SK-N-SH treated with all-trans-retinoic acid at 6 μM for 48 hours (cell line): Measurements from ENCODE around the gene CAV3.

ENCODE experiments used
- ATAC-seq: fragments of 200-7000 bp; cut with Tn5 transposase; 3 replicates; pipeline ENCODE4 v1.9.1; 2020; ENCODE audit warnings: mild to moderate bottlenecking, moderate library complexity
- ARNTL ChIP-seq: fragments of 450-650 bp; formaldehyde crosslinking; IDR thresholded peaks from 2 replicates; pipeline ENCODE4 v1.5.0; 2020; ENCODE audit warnings: low read depth, mild to moderate bottlenecking, moderate library complexity, borderline replicate concordance
- BACH2 ChIP-seq: fragments of 250-450 bp; sonication (Bioruptor Pico); IDR thresholded peaks from 2 replicates; pipeline ENCODE4 v1.9.0; 2021; ENCODE audit warnings: mild to moderate bottlenecking, borderline replicate concordance
- CSDC2 ChIP-seq: fragments of 250-450 bp; sonication (Bioruptor Pico); IDR thresholded peaks from 2 replicates; pipeline ENCODE4 v1.5.0; 2020; ENCODE audit warnings: mild to moderate bottlenecking, moderate library complexity
- ESRRG ChIP-seq: fragments of 250-450 bp; sonication (Bioruptor Pico); IDR thresholded peaks from 2 replicates; pipeline ENCODE4 v1.6.1; 2021; ENCODE audit warnings: mild to moderate bottlenecking
- GLIS3 ChIP-seq: fragments of 250-450 bp; sonication (Bioruptor Pico); IDR thresholded peaks from 2 replicates; pipeline ENCODE4 v1.5.0; 2020; ENCODE audit warnings: mild to moderate bottlenecking, moderate library complexity
- ISL1 ChIP-seq: fragments of 250-450 bp; sonication (Bioruptor Pico); IDR thresholded peaks from 2 replicates; pipeline ENCODE4 v2.1.2; 2022; ENCODE audit warnings: mild to moderate bottlenecking, moderate library complexity
- OSR1 ChIP-seq: fragments of 250-450 bp; sonication (Bioruptor Pico); IDR thresholded peaks from 2 replicates; pipeline ENCODE4 v1.8.0; 2022; ENCODE audit warnings: moderate library complexity, mild to moderate bottlenecking, inconsistent platforms
- PPARA ChIP-seq: fragments of 250-450 bp; sonication (Bioruptor Pico); IDR thresholded peaks from 2 replicates; pipeline ENCODE4 v1.5.0; 2020; ENCODE audit warnings: mild to moderate bottlenecking, borderline replicate concordance
- RARB ChIP-seq: fragments of 250-450 bp; sonication (Bioruptor Pico); IDR thresholded peaks from 2 replicates; pipeline ENCODE4 v1.8.0; 2021; ENCODE audit warnings: mild to moderate bottlenecking, moderate library complexity
- TCF4 ChIP-seq: fragments of 250-450 bp; sonication (Bioruptor Pico); IDR thresholded peaks from 2 replicates; pipeline ENCODE4 v1.8.0; 2021; ENCODE audit warnings: mild to moderate bottlenecking, moderate library complexity, borderline replicate concordance
- TOX ChIP-seq: fragments of 250-450 bp; sonication (Bioruptor Pico); IDR thresholded peaks from 2 replicates; pipeline ENCODE4 v1.8.0; 2021; ENCODE audit warnings: mild to moderate bottlenecking, moderate library complexity, borderline replicate concordance
- ZC3H10 ChIP-seq: fragments of 250-450 bp; sonication (Bioruptor Pico); IDR thresholded peaks from 2 replicates; pipeline ENCODE4 v1.5.1; 2021; ENCODE audit warnings: mild to moderate bottlenecking, moderate library complexity
- ZFP30 ChIP-seq: fragments of 450-650 bp; formaldehyde crosslinking; IDR thresholded peaks from 2 replicates; pipeline ENCODE4 v1.5.0; 2022; ENCODE audit warnings: mild to moderate bottlenecking, moderate library complexity
- ZNF565 ChIP-seq: fragments of 450-650 bp; formaldehyde crosslinking; conservative IDR thresholded peaks from 2 replicates; pipeline ENCODE4 v1.5.0; 2020; ENCODE audit warnings: low read depth, mild to moderate bottlenecking, moderate library complexity
- ZNF70 ChIP-seq: fragments of 450-650 bp; formaldehyde crosslinking; IDR thresholded peaks from 2 replicates; pipeline ENCODE4 v1.5.0; 2020; ENCODE audit warnings: mild to moderate bottlenecking, moderate library complexity
- ZNF8 ChIP-seq: fragments of 450-650 bp; formaldehyde crosslinking; IDR thresholded peaks from 2 replicates; pipeline ENCODE4 v1.5.0; 2020; ENCODE audit warnings: mild to moderate bottlenecking, moderate library complexity
- TF ChIP-seq, protein P1 (sequence below): fragments of 250-450 bp; sonication (Bioruptor Pico); IDR thresholded peaks from 2 replicates; pipeline ENCODE4 v1.5.1; 2021; ENCODE audit warnings: mild to moderate bottlenecking, moderate library complexity
- TF ChIP-seq, protein P2 (sequence below): fragments of 250-450 bp; sonication (Bioruptor Pico); IDR thresholded peaks from 2 replicates; pipeline ENCODE4 v1.5.1; 2020; ENCODE audit warnings: low read depth, mild to moderate bottlenecking, moderate library complexity
- TF ChIP-seq, protein P3 (sequence below): fragments of 250-450 bp; sonication (Bioruptor Pico); IDR thresholded peaks from 2 replicates; pipeline ENCODE4 v1.5.0; 2020; ENCODE audit warnings: mild to moderate bottlenecking, moderate library complexity
- TF ChIP-seq, protein P4 (sequence below): fragments of 250-450 bp; sonication (Bioruptor Pico); IDR thresholded peaks from 2 replicates; pipeline ENCODE4 v1.8.0; 2021; ENCODE audit warnings: low read depth, mild to moderate bottlenecking, moderate library complexity, borderline replicate concordance
- TF ChIP-seq, protein P5 (sequence below): fragments of 250-450 bp; sonication (Bioruptor Pico); IDR thresholded peaks from 2 replicates; pipeline ENCODE4 v1.8.0; 2020; ENCODE audit warnings: mild to moderate bottlenecking, moderate library complexity, borderline replicate concordance

The CAV3 gene

DNA sequence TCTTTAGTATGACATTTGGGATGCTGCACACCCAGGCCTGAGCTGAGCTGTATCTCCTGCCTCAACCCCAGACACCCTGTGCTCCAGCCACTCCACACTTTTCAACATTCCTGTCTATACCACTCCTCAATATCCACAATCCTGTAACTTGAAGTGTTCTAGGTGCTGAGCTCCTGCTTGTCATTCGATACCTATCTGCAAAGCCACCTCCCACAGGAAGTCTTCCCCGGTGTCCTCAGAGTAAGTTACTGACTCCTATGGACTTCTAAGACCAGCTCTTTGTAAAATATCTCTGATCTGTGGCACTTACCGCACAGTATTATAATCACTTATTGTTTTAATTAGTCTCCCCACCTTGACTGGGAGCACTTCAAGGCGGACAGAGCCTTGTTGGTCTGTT, 1.2 kb upstream of the CAV3 start:
- TF ChIP-seq BACH2 (CRISPR knock-in tag): no peak
- no peak for TF ChIP-seq TCF4 (CRISPR knock-in tag)
- no peak for TF ChIP-seq RARB
- no peak for TF ChIP-seq GLIS3
- TF ChIP-seq PPARA (CRISPR knock-in tag): no peak
- TF ChIP-seq, protein P1, sequence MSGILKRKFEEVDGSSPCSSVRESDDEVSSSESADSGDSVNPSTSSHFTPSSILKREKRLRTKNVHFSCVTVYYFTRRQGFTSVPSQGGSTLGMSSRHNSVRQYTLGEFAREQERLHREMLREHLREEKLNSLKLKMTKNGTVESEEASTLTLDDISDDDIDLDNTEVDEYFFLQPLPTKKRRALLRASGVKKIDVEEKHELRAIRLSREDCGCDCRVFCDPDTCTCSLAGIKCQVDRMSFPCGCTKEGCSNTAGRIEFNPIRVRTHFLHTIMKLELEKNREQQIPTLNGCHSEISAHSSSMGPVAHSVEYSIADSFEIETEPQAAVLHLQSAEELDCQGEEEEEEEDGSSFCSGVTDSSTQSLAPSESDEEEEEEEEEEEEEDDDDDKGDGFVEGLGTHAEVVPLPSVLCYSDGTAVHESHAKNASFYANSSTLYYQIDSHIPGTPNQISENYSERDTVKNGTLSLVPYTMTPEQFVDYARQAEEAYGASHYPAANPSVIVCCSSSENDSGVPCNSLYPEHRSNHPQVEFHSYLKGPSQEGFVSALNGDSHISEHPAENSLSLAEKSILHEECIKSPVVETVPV (CRISPR knock-in tag): no peak
- TF ChIP-seq ZC3H10 (CRISPR knock-in tag): no peak
- no peak for TF ChIP-seq ISL1 (CRISPR knock-in tag)
- TF ChIP-seq ZNF70 (CRISPR knock-in tag): no peak
- TF ChIP-seq ARNTL (CRISPR knock-in tag): no peak
- no peak for TF ChIP-seq ESRRG (CRISPR knock-in tag)
- no peak for TF ChIP-seq ZNF565 (CRISPR knock-in tag)
- TF ChIP-seq CSDC2 (CRISPR knock-in tag): no peak
- TF ChIP-seq, protein P2, sequence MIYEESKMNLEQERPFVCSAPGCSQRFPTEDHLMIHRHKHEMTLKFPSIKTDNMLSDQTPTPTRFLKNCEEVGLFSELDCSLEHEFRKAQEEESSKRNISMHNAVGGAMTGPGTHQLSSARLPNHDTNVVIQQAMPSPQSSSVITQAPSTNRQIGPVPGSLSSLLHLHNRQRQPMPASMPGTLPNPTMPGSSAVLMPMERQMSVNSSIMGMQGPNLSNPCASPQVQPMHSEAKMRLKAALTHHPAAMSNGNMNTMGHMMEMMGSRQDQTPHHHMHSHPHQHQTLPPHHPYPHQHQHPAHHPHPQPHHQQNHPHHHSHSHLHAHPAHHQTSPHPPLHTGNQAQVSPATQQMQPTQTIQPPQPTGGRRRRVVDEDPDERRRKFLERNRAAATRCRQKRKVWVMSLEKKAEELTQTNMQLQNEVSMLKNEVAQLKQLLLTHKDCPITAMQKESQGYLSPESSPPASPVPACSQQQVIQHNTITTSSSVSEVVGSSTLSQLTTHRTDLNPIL (CRISPR knock-in tag): no peak
- TF ChIP-seq, protein P3, sequence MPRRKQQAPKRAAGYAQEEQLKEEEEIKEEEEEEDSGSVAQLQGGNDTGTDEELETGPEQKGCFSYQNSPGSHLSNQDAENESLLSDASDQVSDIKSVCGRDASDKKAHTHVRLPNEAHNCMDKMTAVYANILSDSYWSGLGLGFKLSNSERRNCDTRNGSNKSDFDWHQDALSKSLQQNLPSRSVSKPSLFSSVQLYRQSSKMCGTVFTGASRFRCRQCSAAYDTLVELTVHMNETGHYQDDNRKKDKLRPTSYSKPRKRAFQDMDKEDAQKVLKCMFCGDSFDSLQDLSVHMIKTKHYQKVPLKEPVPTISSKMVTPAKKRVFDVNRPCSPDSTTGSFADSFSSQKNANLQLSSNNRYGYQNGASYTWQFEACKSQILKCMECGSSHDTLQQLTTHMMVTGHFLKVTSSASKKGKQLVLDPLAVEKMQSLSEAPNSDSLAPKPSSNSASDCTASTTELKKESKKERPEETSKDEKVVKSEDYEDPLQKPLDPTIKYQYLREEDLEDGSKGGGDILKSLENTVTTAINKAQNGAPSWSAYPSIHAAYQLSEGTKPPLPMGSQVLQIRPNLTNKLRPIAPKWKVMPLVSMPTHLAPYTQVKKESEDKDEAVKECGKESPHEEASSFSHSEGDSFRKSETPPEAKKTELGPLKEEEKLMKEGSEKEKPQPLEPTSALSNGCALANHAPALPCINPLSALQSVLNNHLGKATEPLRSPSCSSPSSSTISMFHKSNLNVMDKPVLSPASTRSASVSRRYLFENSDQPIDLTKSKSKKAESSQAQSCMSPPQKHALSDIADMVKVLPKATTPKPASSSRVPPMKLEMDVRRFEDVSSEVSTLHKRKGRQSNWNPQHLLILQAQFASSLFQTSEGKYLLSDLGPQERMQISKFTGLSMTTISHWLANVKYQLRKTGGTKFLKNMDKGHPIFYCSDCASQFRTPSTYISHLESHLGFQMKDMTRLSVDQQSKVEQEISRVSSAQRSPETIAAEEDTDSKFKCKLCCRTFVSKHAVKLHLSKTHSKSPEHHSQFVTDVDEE (CRISPR knock-in tag): no peak
- TF ChIP-seq ZNF8 (CRISPR knock-in tag): no peak
- no peak for ATAC-seq

DNA sequence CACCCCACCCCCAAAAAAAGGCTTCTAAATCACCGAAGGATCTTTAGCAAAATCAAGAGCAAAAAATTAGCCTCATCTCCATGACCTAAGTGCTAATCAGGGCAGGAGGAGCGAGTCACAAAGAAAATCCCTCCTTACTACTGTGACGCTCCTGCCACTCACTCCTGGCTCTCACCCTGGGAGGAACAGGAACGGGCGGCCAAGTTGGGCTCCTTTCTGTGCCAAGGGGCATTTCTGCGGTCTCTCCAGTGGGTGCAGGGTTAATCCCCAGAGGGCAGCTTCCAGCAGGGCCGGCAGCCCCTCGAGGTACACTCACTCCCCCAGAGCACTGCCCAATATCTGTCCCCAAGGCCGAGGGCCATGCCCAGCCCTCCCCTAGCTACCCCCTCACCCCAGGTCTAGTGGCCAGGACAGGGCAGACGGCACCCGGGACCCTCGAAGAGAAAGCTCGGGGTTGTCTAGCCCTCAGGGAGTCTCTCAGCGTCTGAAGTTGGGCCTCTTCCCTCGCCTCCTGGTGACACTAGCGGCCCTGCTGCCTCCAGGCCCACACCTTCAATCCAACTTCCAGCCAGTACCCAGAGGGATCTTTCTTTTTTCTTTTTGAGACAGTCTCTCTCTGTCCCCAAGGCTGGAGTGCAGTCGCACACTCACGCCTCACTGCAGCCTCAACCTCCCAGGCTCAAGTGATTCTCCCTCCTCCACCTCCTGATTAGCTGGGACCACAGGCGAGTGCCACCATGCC, 706 bp downstream of the CAV3 start:
- no peak for ATAC-seq
- TF ChIP-seq, protein P4, sequence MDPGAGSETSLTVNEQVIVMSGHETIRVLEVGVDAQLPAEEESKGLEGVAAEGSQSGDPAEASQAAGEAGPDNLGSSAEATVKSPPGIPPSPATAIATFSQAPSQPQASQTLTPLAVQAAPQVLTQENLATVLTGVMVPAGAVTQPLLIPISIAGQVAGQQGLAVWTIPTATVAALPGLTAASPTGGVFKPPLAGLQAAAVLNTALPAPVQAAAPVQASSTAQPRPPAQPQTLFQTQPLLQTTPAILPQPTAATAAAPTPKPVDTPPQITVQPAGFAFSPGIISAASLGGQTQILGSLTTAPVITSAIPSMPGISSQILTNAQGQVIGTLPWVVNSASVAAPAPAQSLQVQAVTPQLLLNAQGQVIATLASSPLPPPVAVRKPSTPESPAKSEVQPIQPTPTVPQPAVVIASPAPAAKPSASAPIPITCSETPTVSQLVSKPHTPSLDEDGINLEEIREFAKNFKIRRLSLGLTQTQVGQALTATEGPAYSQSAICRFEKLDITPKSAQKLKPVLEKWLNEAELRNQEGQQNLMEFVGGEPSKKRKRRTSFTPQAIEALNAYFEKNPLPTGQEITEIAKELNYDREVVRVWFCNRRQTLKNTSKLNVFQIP (CRISPR knock-in tag): no peak
- TF ChIP-seq, protein P5, sequence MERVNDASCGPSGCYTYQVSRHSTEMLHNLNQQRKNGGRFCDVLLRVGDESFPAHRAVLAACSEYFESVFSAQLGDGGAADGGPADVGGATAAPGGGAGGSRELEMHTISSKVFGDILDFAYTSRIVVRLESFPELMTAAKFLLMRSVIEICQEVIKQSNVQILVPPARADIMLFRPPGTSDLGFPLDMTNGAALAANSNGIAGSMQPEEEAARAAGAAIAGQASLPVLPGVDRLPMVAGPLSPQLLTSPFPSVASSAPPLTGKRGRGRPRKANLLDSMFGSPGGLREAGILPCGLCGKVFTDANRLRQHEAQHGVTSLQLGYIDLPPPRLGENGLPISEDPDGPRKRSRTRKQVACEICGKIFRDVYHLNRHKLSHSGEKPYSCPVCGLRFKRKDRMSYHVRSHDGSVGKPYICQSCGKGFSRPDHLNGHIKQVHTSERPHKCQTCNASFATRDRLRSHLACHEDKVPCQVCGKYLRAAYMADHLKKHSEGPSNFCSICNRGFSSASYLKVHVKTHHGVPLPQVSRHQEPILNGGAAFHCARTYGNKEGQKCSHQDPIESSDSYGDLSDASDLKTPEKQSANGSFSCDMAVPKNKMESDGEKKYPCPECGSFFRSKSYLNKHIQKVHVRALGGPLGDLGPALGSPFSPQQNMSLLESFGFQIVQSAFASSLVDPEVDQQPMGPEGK: no peak
- TF ChIP-seq TOX (CRISPR knock-in tag) (no peak), OSR1 (no peak), CSDC2 (CRISPR knock-in tag) (no peak), ZNF8 (CRISPR knock-in tag) (no peak), ZFP30 (no peak), RARB (no peak), ZNF565 (CRISPR knock-in tag) (no peak)
- TF ChIP-seq, protein P1 (CRISPR knock-in tag): no peak
- TF ChIP-seq, protein P2 (CRISPR knock-in tag): no peak
